ENCODE results near the gene FAM184A. TPM values are rescaled to one million over a fixed set of nuclear protein-coding genes. Genes with fewer than 3 reads are reported as not detected.

FAM184A gene
- polyA plus RNA-seq, 1 donor (not counting 4 experiments of a cell fraction or from before 2014, with no cell fraction given) = 0.20 TPM

- no peak overlapping the region for H2AFZ ChIP-seq (ENCODE audit: control insufficient read depth, low read length)
- H4K20me1 ChIP-seq (ENCODE audit: control insufficient read depth, extremely low read depth, insufficient read depth, low read length) = no peaks in the 10 kb centered on the region
- no peaks in the 10 kb centered on the region for H3K9me3 ChIP-seq (ENCODE audit: control insufficient read depth, low read depth, low read length)
- FAIRE-seq (no peak), DNase-seq (ENCODE audit: low read depth, low spot score) (no peak)
- no peak overlapping the region for H3K4me2 ChIP-seq (ENCODE audit: control insufficient read depth, extremely low read depth, insufficient read depth, low read depth, low read length)
- H3K9ac ChIP-seq (ENCODE audit: control insufficient read depth, extremely low read depth, insufficient read depth, low read length) = no peak overlapping the region
- no peaks in the 10 kb centered on the region for H3K36me3 ChIP-seq (ENCODE audit: control insufficient read depth in 2 of 2, extremely low read depth in 1 of 2, insufficient read depth in 2 of 2, low read length in 2 of 2)
- no peaks in the 10 kb centered on the region for H3K9me1 ChIP-seq (ENCODE audit: control insufficient read depth, extremely low read depth, insufficient read depth, low read length)
- H3K27ac ChIP-seq (ENCODE audit: control insufficient read depth, insufficient read depth, low read length) = no peak overlapping the region
- no peak overlapping the region for H3K4me3 ChIP-seq (ENCODE audit: control insufficient read depth in 2 of 3, extremely low read depth in 1 of 3, insufficient read depth in 2 of 3, low read depth in 1 of 3, low read length in 3 of 3)
- H3K4me1 ChIP-seq (ENCODE audit: control insufficient read depth, extremely low read depth, insufficient read depth, low read length) = peaks cover 18% of the 10 kb centered on the region
- H3K79me2 ChIP-seq (ENCODE audit: control insufficient read depth, insufficient read depth, low read length) = no peaks in the 10 kb centered on the region
- dilution Hi-C loops (cut with MboI; ENCODE audit: extremely low pct_ligation_motif_present, low sequenced_read_pairs) = no loop called here
- no peak for TF ChIP-seq EZH2 (IDR thresholded peaks at IDR 0.05; ENCODE audit: low read length)
- TF ChIP-seq, protein P1, sequence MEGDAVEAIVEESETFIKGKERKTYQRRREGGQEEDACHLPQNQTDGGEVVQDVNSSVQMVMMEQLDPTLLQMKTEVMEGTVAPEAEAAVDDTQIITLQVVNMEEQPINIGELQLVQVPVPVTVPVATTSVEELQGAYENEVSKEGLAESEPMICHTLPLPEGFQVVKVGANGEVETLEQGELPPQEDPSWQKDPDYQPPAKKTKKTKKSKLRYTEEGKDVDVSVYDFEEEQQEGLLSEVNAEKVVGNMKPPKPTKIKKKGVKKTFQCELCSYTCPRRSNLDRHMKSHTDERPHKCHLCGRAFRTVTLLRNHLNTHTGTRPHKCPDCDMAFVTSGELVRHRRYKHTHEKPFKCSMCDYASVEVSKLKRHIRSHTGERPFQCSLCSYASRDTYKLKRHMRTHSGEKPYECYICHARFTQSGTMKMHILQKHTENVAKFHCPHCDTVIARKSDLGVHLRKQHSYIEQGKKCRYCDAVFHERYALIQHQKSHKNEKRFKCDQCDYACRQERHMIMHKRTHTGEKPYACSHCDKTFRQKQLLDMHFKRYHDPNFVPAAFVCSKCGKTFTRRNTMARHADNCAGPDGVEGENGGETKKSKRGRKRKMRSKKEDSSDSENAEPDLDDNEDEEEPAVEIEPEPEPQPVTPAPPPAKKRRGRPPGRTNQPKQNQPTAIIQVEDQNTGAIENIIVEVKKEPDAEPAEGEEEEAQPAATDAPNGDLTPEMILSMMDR (optimal IDR thresholded peaks at IDR 0.05 in 1 of 3, IDR thresholded peaks at IDR 0.05 in 1 of 3, conservative IDR thresholded peaks at IDR 0.05 in 1 of 3; ENCODE audit: extremely low read depth in 1 of 3, insufficient read depth in 2 of 3, low read length in 3 of 3) = no peak
- H3K27me3 ChIP-seq (ENCODE audit: control insufficient read depth, extremely low read depth, insufficient read depth, low read length) = no peaks in the 10 kb centered on the region
Observed at GRCh38 chr6:119127627-119128026, 49.2 kb upstream of the FAM184A start.

GRCh38 chr6:119126826-119127225 lies 48.4 kb upstream of the FAM184A start:
- no peaks in the 10 kb centered on the region for H3K36me3 ChIP-seq (ENCODE audit: control insufficient read depth in 2 of 2, extremely low read depth in 1 of 2, insufficient read depth in 2 of 2, low read length in 2 of 2)
- H3K9me1 ChIP-seq (ENCODE audit: control insufficient read depth, extremely low read depth, insufficient read depth, low read length) = no peaks in the 10 kb centered on the region
- TF ChIP-seq, protein P1 (optimal IDR thresholded peaks at IDR 0.05 in 1 of 3, IDR thresholded peaks at IDR 0.05 in 1 of 3, conservative IDR thresholded peaks at IDR 0.05 in 1 of 3; ENCODE audit: extremely low read depth in 1 of 3, insufficient read depth in 2 of 3, low read length in 3 of 3) = no peak
- no peak for TF ChIP-seq EZH2 (IDR thresholded peaks at IDR 0.05; ENCODE audit: low read length)
- H3K27ac ChIP-seq (ENCODE audit: control insufficient read depth, insufficient read depth, low read length) = no peak overlapping the region
- no peak overlapping the region for H3K9ac ChIP-seq (ENCODE audit: control insufficient read depth, extremely low read depth, insufficient read depth, low read length)
- dilution Hi-C loops (cut with MboI; ENCODE audit: extremely low pct_ligation_motif_present, low sequenced_read_pairs) = no loop called here
- no peaks in the 10 kb centered on the region for H4K20me1 ChIP-seq (ENCODE audit: control insufficient read depth, extremely low read depth, insufficient read depth, low read length)
- no peak for FAIRE-seq
- H3K27me3 ChIP-seq (ENCODE audit: control insufficient read depth, extremely low read depth, insufficient read depth, low read length) = no peaks in the 10 kb centered on the region
- no peak overlapping the region for H3K4me3 ChIP-seq (ENCODE audit: control insufficient read depth in 2 of 3, extremely low read depth in 1 of 3, insufficient read depth in 2 of 3, low read depth in 1 of 3, low read length in 3 of 3)
- H3K4me1 ChIP-seq (ENCODE audit: control insufficient read depth, extremely low read depth, insufficient read depth, low read length) = peaks cover 18% of the 10 kb centered on the region
- no peak for DNase-seq (ENCODE audit: low read depth, low spot score)
- no peak overlapping the region for H3K4me2 ChIP-seq (ENCODE audit: control insufficient read depth, extremely low read depth, insufficient read depth, low read depth, low read length)
- no peaks in the 10 kb centered on the region for H3K79me2 ChIP-seq (ENCODE audit: control insufficient read depth, insufficient read depth, low read length)
- H3K9me3 ChIP-seq (ENCODE audit: control insufficient read depth, low read depth, low read length) = no peaks in the 10 kb centered on the region
- no peak overlapping the region for H2AFZ ChIP-seq (ENCODE audit: control insufficient read depth, low read length)

Measured in keratinocyte (primary cell).